Head of caudate nucleus (tissue), 42 donors: ENCODE measurements around the gene CIBAR2.
"Not testable (repeated sequence)": the region's sequence is repeated elsewhere in the genome, so short reads cannot be mapped to it uniquely, and the experiment has no call there.

ENCODE experiments used
- DNase-seq, 42 donors: peaks; one replicate each; pipeline versions ENCODE4 v3.0.0 to v3.0.0-alpha.2; 2020 to 2021; ENCODE audit warnings: mixed read lengths in 7 of 42
- intact Hi-C: fragments of 100-400 bp; cut with DNase I; formaldehyde crosslinking; loops from one replicate; pipeline ENCODE4 v1.15.0; 2022

Gene CIBAR2

DNA sequence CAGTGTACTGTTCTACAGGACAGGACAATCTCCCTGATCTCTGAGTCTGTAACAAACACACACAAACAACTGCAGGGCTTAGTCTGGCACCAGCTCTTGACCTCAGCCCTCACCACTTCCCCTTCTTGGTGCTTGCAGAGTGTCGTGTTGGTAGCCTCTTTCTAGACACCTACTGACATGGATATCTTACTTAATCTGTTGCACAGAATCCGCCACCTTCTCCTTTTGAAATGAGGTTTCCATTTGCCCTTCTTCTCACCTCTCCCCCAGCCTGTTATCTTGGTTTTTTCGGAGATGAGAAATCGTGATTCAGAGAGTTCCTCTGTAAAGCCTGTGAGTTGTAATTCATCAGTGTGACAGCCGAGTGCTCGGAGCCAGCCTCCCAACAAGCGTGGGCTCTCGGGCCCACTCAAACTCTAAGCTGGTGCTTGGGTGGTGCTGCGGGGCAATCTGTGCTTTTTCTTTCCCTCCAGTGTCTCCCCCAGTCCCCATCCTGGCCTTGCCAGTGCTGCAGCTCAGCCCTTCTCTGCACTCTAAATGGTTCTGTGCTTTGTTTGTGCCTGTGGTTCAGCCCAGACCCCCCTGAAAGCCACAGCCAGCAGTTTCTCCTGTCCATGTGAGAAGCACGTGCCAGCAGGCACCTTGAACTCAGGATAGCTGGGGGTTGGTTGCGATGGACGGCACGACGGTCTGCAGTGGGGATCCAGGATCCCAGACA lies 56.6 kb downstream of the CIBAR2 start:
- intact Hi-C loops = no loop called here
- DNase-seq = peak in 41 of 42 donors; percentile 22 to 87 (median 63)

DNA sequence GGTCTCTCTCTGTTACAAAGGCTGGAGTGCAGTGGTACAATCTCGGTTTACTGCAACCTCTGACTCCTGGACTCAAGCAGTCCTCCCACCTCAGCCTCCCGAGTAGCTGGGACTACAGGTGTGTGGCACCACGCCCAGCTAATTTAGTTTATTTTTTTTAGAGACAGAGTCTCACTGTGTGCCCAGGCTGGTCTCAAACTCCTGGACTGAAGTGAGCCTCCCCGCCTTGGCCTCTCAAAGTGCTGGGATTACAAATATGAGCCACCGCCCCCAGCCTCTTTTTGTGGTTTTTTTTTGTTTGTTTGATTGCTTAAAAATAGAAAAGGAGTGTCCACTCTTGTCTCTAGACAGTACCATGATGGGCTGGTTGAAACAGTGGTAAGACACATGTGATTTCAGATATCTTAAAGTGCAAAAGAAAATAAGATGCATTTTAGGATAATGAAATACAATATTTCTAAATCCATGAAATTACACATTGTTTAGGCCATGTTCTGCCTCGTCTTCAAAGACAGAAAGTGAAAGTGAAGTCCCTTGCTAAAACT lies 57.3 kb downstream of the CIBAR2 start:
- intact Hi-C loops = no loop called here
- no peak for DNase-seq

DNA sequence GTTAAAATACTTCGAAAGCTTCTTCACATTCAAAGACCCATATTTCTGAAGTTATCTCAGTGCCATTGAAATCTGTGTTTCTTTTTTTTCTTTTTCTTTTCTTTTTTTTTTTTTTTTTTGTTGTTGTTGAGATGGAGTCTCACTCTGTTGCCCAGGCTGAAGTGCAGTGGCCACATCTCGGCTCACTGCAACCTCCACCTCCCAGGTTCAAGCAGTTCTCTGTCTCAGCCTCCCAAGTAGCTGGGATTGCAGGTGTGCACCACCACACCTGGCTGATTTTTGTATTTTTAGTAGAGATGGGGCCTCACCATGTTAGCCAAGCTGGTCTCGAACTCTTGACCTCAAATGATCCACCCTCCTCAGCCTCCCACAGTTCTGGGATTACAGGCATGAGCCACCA lies 58.0 kb downstream of the CIBAR2 start:
- intact Hi-C loops, DNase-seq: not testable (repeated sequence)

DNA sequence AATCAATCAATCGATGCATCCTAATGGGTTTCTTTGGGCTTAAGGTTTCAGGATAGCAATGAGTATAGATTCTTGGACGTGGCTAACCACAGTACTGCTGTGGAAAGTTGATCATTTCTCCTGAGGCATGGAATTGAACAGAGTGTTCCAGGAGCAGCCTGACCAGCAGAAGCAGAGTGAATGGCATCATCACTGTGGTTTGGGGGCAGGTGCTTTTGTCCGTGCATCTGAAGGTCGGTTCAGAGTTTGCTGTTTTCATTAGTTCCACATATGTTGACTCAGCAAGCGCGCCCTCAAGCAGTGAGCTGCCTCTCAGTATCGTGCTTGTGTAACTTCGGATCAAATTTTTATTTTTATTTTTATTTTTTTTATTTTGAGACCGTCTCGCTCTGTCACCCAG lies 59.7 kb downstream of the CIBAR2 start:
- DNase-seq = no peak
- intact Hi-C loops = no loop called here

DNA sequence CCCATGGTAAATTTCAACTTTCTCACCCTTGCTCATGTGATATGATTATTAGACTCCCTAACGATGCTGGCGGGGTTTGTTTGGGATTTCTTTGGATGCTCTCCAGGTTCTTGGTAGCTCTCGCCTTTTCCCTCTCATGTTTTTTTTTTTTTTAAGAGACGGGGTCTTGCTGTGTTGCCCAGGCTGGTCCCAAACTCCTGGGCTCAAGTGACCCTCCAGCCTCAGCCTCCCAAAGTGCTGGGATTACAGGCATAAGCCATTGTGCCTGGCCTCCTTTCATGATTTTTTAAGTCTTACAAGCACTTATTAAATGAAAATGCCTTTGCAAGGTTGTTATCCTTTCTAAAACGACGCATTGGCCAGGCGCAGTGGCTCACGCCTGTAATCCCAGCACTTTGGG lies 60.6 kb downstream of the CIBAR2 start:
- intact Hi-C loops = no loop called here
- DNase-seq = no peak

DNA sequence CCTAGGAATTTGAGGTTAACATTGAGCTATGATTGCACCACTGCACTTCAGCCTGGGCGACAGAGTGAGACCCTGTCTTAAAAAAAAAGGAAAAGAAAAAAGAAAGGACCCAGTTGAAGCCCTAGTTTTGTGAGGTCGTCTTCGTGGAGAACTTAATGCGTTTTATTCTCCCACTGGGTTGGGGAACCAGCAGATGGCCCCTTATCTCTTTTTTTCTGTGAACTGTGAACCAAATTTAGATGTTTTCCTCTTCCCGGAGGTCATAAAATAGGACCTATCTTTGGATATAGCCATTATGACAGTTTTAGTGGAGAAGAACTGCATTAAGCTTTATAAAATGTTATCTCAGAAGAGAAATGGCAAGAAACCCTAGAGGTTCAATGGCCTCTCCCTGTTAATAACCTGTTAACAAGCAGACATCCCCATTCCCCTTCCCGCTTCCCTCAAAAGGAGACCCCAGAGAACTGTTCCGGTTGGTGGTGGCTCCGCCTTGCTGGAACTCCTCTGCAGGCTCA lies 61.1 kb downstream of the CIBAR2 start:
- DNase-seq = no peak

DNA sequence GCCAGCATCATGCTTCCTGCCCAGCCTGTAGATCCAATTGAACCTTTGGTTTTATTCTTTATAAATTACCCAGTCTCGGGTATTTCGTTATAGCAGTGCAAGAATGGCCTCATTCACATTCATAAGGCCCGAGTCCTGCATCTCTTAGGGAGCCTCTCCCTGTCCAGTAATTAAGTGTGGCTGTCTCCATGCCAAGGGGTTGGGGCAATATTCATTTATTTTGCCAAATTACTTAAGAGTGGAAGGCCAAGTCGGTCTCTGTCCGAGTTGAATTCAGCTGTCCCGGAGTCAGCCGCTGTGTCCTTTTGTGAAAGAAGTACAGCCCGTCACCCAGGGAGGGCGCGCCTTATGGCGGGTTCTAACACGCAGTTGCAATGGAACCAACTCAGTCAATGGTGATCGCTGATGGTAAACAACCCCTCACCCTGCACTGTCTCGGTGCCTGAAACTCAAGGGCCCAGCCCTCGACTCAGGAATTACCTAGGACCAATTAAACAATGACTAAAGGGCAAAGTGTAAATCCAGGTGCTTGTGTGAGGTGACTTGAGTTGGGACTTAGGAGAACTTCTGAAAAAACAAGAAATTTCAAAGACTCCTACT lies 62.5 kb downstream of the CIBAR2 start:
- intact Hi-C loops = no loop called here
- peak in 1 of 42 donors; percentile 43 for DNase-seq

More for the DNA sequence above, 61.1 kb downstream of the CIBAR2 start:
- intact Hi-C loops = no loop called here

DNA sequence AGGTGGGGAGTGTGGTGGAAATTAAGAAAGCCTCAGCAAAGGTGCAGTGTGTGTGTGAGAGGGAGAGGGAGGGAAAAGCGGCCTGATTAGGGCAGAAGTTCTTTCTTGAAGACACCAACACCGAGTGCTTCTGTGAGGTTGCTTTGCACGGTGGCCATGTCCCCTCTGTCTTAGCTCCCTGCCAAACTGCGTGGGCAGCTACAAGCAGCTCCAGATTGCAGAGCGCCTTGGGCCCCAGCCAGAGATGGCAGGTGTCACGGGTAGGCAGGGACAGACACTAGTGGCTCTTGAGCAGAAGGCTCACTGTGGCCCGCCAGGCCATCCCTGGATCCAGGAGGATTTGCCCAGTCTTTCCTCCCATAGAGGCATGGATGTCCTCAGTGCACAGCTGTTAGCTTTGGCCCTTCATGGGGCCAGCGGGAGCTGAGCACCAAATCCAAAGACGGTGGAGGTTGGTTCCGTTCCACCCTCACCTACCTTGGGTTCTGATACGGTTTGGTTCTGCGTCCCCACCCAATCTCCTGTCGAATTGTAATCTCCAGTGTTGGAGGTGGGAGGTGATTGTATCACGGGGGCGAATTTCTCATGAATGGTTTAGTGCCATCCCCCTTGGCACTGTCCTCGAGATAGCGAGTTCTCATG lies 63.2 kb downstream of the CIBAR2 start:
- DNase-seq = peak in 5 of 42 donors; percentile 22 to 45 (median 32)
- intact Hi-C loops = no loop called here
